ENCODE data around the gene BCAR3. TPM values are rescaled to one million over a fixed set of nuclear protein-coding genes. Genes with fewer than 3 reads are reported as not detected.

Gene BCAR3
- total RNA-seq, 1 donor from 2014 or later: 0.61 TPM

DNA sequence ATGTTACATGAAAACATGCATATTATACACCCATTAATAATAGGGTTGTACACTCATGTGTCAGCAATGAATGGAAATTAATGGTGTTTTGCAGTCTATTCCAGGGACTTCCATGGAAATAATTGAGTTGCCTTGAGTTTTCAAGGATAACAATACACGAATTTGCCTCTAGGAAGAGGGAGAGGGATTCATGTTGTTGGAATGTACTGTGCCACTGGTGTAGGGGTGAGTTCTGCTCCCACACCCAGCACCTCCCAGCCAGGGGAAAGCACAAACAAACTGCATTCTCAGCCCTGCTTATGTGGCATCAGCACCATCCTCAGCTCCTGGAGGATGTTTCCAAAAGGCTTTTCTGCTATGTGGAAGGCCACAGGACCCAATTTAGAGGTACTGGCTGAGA is 57.8 kb downstream of the BCAR3 start:
- H3K27ac Mint-ChIP-seq: no peak overlapping the region
- H3K4me3 Mint-ChIP-seq: no peak overlapping the region
- intact Hi-C loops (cut with micrococcal nuclease): loop anchor here (10.0 kb wide), 1 partner anchor 319 kb away; no protein-coding TSS in a partner anchor
- no peaks in the 10 kb centered on the region for H3K9me3 Mint-ChIP-seq
- peaks cover 22% of the 10 kb centered on the region for H3K27me3 Mint-ChIP-seq
- no peak for DNase-seq
- no peaks in the 10 kb centered on the region for H3K36me3 Mint-ChIP-seq (ENCODE audit: low read depth)
- H3K4me1 Mint-ChIP-seq: no peaks in the 10 kb centered on the region

DNA sequence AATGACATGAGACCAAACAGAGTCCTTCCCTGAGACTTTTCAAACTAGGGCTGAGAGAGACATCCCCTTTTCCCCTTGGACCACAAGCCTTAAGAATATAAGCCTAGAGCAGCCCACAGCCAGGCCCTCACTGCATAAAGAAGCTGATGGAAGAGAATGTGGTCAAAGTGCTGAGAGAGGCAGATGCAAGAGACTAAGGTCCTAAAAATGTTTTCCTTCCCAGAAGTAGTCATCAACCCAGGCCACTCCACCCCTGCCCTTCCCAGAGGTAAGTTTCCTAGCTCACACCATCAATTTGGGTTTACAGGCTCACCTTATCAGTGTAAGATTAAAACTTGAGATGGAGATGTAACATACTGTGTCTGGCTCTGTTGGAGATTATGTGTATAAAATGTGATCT is 58.2 kb downstream of the BCAR3 start:
- DNase-seq: no peak
- no peak overlapping the region for H3K4me3 Mint-ChIP-seq
- H3K4me1 Mint-ChIP-seq: no peaks in the 10 kb centered on the region
- H3K27ac Mint-ChIP-seq: no peak overlapping the region
- intact Hi-C loops (cut with micrococcal nuclease): loop anchor here (10.0 kb wide), 1 partner anchor 319 kb away; no protein-coding TSS in a partner anchor
- H3K36me3 Mint-ChIP-seq (ENCODE audit: low read depth): no peaks in the 10 kb centered on the region
- H3K9me3 Mint-ChIP-seq: no peaks in the 10 kb centered on the region
- H3K27me3 Mint-ChIP-seq: peaks cover 22% of the 10 kb centered on the region

DNA sequence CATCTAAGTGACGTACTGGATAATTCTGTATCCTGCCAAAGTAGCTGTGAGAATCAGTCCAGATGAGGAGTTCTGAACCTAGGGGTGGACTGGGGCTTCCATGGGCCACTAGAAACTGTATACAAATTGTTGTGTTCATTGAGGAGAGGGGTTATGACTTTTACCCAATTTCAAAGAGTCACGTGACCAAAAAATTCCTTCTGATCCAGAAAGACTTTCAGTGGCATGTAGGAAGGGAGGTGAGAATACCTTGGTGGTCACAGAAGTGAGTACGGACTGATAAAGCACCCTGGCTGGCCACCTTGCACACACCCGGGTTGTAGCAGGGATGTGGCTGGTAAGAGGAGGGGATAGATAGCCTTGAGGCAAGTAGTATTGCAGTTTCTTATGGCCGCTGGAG is 60.4 kb downstream of the BCAR3 start:
- intact Hi-C loops (cut with micrococcal nuclease): loop anchor here (2.0 to 10.0 kb wide), 2 partner anchors 14 to 316 kb away; no protein-coding TSS in a partner anchor
- no peaks in the 10 kb centered on the region for H3K9me3 Mint-ChIP-seq
- no peak for DNase-seq
- no peak overlapping the region for H3K27ac Mint-ChIP-seq
- no peaks in the 10 kb centered on the region for H3K36me3 Mint-ChIP-seq (ENCODE audit: low read depth)
- H3K27me3 Mint-ChIP-seq: peaks cover 24% of the 10 kb centered on the region
- H3K4me3 Mint-ChIP-seq: no peak overlapping the region
- peaks cover 2% of the 10 kb centered on the region for H3K4me1 Mint-ChIP-seq

DNA sequence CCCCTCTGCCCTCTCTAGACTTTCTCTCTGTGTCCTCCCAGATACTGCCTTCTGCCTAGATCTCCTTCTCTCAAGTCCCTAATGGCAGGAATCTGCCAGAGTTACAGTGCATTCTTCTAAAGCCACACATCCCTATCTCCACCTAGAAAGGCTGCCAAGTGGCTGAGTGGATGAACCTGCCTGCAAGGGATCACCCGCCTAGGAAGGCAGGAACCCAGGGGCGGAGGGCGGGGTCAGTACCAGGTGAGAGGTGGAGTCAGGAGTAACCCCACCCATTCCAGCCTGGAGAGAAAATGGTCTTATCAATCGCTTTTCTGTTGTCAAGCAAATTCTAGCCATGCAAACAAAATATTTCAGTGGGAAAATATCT is 60.8 kb downstream of the BCAR3 start:
- DNase-seq: no peak
- Mint-ChIP-seq H3K4me1 (peaks cover 6% of the 10 kb centered on the region), H3K36me3 (ENCODE audit: low read depth) (no peaks in the 10 kb centered on the region), H3K9me3 (no peaks in the 10 kb centered on the region), H3K27ac (no peak overlapping the region), H3K4me3 (no peak overlapping the region), H3K27me3 (peaks cover 24% of the 10 kb centered on the region)
- intact Hi-C loops (cut with micrococcal nuclease): loop anchor here (2.0 to 10.0 kb wide), 2 partner anchors 14 to 316 kb away; no protein-coding TSS in a partner anchor

DNA sequence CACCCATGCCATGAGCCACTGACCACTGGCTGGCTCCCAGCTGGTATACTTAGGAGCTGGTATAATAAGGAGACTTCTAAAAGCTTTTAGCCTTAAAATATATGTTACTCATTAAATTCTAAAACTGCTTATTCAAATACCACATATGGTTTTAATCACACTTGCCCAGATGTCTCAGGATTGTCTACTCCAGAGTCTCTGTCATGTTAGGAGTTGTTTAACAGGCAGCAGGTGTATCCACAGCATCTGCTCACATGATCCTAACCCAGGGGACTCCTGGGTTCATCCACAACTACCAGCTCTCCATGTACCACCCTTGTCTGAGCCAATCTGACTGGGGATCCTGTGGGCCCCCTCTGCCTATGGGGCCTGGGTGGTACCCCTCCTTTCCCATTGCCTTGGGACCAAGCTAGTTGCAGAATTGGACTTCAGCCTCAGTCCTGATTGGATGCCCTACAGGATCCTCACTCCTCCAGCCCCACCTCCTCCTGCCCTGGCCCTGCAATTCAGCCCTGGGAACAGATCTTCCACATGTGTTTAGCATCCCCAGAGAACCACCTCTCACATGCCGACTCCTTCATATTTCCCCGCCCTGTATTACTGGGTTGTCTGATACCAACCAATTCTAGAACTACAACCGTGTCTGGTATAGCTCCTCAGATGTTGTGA is 61.3 kb downstream of the BCAR3 start:
- H3K4me3 Mint-ChIP-seq: no peak overlapping the region
- peaks cover 11% of the 10 kb centered on the region for H3K4me1 Mint-ChIP-seq
- H3K27ac Mint-ChIP-seq: no peak overlapping the region
- DNase-seq: no peak
- peaks cover 24% of the 10 kb centered on the region for H3K27me3 Mint-ChIP-seq
- no peaks in the 10 kb centered on the region for H3K36me3 Mint-ChIP-seq (ENCODE audit: low read depth)
- intact Hi-C loops (cut with micrococcal nuclease): loop anchor here (2.0 to 10.0 kb wide), 2 partner anchors 14 to 316 kb away; no protein-coding TSS in a partner anchor
- H3K9me3 Mint-ChIP-seq: no peaks in the 10 kb centered on the region

DNA sequence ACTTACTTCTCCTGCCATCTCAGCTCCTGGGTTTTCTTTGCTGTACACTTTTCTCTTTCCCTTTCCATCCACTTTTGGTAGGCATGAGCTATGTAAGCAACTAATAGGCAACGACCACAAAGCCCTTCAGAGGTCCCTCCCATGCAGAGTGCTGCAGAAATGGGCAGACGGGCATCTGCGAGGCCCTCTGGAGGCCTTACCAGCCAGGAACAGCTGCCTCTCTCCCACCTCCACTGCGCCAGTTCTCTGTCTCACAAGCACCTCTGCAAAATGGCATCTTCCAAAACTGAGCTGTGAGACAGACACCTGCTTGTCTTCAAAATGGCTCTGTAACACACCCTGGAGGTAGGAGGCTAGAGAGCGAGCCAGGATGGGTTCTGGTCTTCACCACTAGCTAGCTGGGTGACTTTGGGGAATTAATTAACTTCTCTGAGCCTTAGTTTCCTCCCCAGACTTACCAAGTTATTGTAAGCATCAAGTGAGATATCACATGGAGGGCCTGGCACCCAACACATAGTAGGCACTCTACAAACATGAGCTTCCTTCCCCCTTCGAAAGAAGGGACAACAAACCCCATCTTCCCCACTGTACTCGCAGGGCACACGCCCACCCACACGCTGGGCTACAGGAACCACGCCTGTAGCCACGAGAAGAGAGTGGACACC is 62.0 kb downstream of the BCAR3 start:
- Mint-ChIP-seq H3K36me3 (ENCODE audit: low read depth) (no peaks in the 10 kb centered on the region), H3K4me1 (peaks cover 16% of the 10 kb centered on the region), H3K27me3 (peaks cover 24% of the 10 kb centered on the region), H3K27ac (no peak overlapping the region), H3K9me3 (no peaks in the 10 kb centered on the region), H3K4me3 (no peak overlapping the region)
- intact Hi-C loops (cut with micrococcal nuclease): loop anchor here (2.0 to 10.0 kb wide), 3 partner anchors 13 to 315 kb away; partner anchors contain the start of gene DR1
- DNase-seq: no peak

DNA sequence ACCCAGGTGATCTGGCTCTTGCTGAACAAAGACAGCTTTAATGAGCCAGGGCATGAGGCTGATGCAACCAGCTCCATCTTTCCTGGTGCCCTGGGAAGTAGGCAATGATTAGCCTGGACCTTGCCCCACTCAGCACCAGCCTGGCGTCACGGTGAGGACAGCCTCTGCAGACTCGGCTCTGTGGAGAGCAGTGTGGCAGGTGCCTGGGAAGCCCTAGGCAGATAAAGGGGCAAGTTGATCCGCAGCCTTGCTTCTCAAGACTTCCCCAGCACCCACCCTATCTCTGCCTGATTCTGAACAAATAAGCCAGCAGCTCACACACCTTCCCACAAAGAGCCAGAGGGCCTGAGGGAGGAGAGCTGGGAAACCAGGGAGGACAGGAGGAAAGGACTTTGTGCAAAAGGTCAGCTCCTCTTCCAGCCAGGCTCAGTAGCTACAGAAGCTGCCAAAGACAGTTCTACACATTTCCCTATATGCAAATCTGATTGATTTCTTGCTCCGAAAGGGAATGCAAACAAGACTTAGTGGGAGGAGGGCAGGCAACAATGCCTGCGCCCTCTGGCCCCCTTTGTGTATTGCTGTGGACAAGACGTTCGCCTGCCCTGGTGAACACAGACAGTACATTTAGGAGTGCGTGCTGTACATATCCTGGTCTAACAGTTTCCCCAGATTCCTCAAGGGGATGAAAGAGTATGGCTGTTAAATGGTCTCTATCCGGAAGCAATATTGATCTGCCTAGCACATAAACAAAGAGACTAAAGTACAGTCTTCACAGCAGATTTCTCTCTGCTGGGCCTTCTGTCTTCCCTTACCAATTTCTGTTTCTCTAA is 63.8 kb downstream of the BCAR3 start:
- H3K4me1 Mint-ChIP-seq: peaks cover 17% of the 10 kb centered on the region
- H3K9me3 Mint-ChIP-seq: no peaks in the 10 kb centered on the region
- H3K27me3 Mint-ChIP-seq: peaks cover 33% of the 10 kb centered on the region
- H3K27ac Mint-ChIP-seq: no peak overlapping the region
- DNase-seq: no peak
- no peaks in the 10 kb centered on the region for H3K36me3 Mint-ChIP-seq (ENCODE audit: low read depth)
- H3K4me3 Mint-ChIP-seq: no peak overlapping the region
- intact Hi-C loops (cut with micrococcal nuclease): loop anchor here (5.0 kb wide), 1 partner anchor 271 kb away; the partner anchor contains the start of gene DR1

DNA sequence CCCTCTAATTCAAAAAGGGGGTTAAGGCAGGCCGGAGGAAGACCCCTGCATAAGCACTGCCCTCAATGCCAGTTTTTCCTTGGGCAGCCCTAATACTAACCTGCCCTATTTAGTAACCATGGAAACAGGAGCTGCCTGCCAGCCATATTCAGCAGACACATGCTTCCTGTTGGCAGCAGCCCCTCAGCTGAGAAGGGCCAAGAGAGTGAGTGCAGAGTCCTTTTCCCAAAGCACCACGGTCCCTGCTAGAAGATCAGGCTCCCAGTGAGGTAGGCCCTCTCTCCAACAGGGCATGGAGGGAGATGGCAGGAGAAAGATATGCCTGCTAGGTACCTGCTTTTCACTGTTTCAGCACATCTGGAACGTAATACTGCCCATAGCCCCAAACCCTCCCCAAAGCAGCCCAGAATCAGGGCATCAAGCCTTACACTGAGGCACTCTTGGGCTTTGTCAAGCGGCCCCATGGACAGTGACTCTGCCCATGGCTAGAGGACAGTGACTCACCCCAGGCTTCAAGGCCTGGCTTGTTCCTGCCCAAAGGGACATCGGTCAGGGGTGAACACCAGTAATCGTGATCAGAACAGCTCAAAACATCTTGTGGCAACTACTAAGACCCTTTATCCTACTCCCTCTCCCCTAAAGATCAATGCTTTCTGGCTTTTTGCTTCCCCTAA is 64.5 kb downstream of the BCAR3 start:
- Mint-ChIP-seq H3K9me3 (no peaks in the 10 kb centered on the region), H3K4me1 (peaks cover 17% of the 10 kb centered on the region), H3K27me3 (peaks cover 35% of the 10 kb centered on the region), H3K36me3 (ENCODE audit: low read depth) (no peaks in the 10 kb centered on the region), H3K4me3 (no peak overlapping the region), H3K27ac (no peak overlapping the region)
- intact Hi-C loops (cut with micrococcal nuclease): loop anchor here (5.0 kb wide), 1 partner anchor 270 kb away; the partner anchor contains the start of gene DR1
- no peak for DNase-seq

DNA sequence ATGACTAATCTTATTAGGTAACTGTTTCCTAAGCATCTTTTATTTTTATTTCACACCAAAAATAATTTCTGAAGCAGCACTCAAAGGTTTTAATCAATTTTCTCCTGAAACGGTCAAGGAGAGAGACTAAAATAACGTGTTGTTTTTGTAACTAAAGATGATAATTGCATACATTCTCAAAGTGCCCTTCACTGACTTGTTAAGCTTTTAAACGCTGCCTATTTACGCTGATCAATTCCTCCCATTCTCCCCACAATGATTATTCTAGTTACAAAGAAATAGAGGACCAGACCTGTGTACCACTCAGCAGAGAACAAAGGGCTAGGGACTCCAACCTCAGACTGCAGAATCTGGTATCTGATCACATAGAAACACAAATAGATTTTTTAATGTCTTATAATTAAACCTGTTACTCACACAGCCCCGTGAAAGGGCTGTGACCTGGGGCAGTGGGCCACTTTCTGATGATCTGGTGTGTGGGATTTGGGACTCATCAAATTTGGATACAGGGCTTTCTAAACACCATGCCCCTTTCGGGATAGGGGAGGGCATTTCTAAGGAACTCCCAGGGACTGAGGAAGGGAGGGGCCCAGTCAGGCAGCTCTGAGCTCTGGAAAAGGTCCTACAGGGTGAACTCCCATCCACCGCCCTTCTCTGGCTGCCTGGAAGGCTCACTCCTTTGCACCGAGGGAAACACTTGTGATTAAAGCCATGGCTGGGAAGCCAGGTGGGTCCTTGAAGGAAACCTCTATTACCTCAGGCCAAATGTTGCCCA is 65.2 kb downstream of the BCAR3 start:
- H3K4me1 Mint-ChIP-seq: peaks cover 17% of the 10 kb centered on the region
- no peaks in the 10 kb centered on the region for H3K36me3 Mint-ChIP-seq (ENCODE audit: low read depth)
- no peak overlapping the region for H3K27ac Mint-ChIP-seq
- H3K4me3 Mint-ChIP-seq: no peak overlapping the region
- intact Hi-C loops (cut with micrococcal nuclease): loop anchor here (5.0 kb wide), 1 partner anchor 269 kb away; the partner anchor contains the start of gene DR1
- H3K9me3 Mint-ChIP-seq: no peaks in the 10 kb centered on the region
- H3K27me3 Mint-ChIP-seq: peaks cover 40% of the 10 kb centered on the region
- no peak for DNase-seq

DNA sequence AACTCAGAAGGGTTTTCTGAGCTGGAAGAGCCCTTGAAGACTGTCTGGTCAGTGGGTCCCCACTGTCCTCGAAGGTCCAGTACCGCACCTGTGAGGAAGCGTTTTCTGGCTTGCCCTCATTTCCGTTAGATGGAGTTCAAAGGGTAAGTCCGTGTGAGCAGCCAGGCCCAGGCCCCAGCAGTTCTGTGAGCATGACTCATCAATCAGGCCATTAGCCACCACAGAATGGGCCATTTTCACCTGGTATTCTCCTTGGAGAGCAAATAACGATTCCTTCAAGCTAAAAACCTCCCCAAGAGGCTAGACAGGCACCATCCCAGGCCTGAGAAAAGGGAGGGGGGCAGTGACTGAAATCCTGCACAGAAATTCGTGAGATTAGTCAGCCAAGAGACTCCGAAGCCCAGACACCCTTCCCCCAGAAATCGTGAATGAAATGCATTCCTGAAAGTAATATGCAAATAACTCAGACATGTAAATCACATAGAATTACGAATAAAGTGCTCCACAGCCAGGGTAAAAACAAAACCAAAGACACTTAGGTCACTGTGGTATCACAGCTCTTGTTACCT is 66.0 kb downstream of the BCAR3 start:
- peaks cover 17% of the 10 kb centered on the region for H3K4me1 Mint-ChIP-seq
- no peaks in the 10 kb centered on the region for H3K36me3 Mint-ChIP-seq (ENCODE audit: low read depth)
- H3K9me3 Mint-ChIP-seq: no peaks in the 10 kb centered on the region
- no peak for DNase-seq
- intact Hi-C loops (cut with micrococcal nuclease): loop anchor here (1.0 to 5.0 kb wide), 2 partner anchors 8 to 268 kb away; partner anchors contain the start of gene DR1
- peak overlapping the region; percentile 30 for H3K4me3 Mint-ChIP-seq
- peak overlapping the region; percentile 84 for H3K27ac Mint-ChIP-seq
- peaks cover 42% of the 10 kb centered on the region for H3K27me3 Mint-ChIP-seq

DNA sequence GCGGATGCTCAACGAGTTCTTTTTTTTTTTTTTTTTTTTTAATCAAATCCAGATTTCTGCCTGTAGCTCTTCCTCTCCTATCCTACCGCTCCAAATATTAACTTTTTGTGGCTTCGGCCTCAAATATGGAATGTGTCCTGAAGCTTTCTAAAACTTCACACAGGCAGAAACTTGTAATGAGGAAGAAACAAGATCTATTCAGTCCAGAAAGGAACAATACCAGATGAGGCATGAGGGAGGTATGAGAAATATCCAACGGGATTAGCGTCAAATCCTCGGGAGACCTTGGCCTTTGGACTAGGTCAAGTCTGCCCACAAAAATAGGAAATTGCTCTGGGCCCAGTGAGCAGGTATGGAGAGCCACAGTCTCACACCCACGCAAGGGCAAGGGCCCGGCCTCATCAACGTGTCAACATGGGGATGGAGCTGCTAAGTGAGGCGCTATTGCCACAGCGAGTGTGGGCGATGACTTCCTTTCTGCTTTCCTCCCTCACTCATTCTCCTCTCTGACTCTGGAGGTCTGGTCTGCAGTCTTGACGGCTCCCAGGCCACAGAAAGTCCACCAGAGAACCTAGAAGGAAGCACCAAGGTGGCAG is 66.6 kb downstream of the BCAR3 start:
- H3K4me1 Mint-ChIP-seq: peaks cover 17% of the 10 kb centered on the region
- no peaks in the 10 kb centered on the region for H3K9me3 Mint-ChIP-seq
- intact Hi-C loops (cut with micrococcal nuclease): loop anchor here (1.0 to 5.0 kb wide), 2 partner anchors 8 to 268 kb away; partner anchors contain the start of gene DR1
- peak overlapping the region; percentile 84 for H3K27ac Mint-ChIP-seq
- peaks cover 43% of the 10 kb centered on the region for H3K27me3 Mint-ChIP-seq
- peak; percentile 63 for DNase-seq
- H3K36me3 Mint-ChIP-seq (ENCODE audit: low read depth): no peaks in the 10 kb centered on the region
- peak overlapping the region; percentile 30 for H3K4me3 Mint-ChIP-seq

DNA sequence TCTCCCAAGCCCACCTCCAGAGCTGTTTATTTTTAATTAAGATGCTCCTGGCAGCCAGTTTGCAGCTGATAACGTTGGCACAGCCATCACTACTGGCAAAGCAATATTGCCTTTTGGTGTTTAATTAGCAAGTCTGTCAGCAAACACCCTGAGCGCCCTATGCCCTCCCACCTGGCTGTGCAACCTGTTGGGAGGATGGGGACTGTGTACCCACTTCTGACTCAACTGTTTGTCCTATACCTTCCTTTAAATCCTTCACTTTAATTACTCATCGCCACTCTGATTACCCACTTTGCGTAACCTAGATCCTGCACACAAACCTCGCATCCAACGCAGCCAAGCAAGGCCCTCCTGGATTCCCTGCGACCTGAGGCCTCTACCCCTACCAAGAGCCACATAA is 67.1 kb downstream of the BCAR3 start:
- no peaks in the 10 kb centered on the region for H3K36me3 Mint-ChIP-seq (ENCODE audit: low read depth)
- intact Hi-C loops (cut with micrococcal nuclease): no loop called here
- H3K27me3 Mint-ChIP-seq: peaks cover 46% of the 10 kb centered on the region
- H3K9me3 Mint-ChIP-seq: no peaks in the 10 kb centered on the region
- no peak overlapping the region for H3K27ac Mint-ChIP-seq
- H3K4me1 Mint-ChIP-seq: peaks cover 19% of the 10 kb centered on the region
- H3K4me3 Mint-ChIP-seq: no peak overlapping the region
- DNase-seq: no peak
